G401 (cell line): ENCODE data around the gene CD59. TPM values are rescaled to one million over a fixed set of nuclear protein-coding genes. Genes with fewer than 3 reads are reported as not detected.
"Not testable (repeated sequence)": the region's sequence is repeated elsewhere in the genome, so short reads cannot be mapped to it uniquely, and the experiment has no call there.

Experiments
- DNase-seq: peaks from one replicate; pipeline ENCODE4 v3.0.0-alpha.2; 2015; ENCODE audit warnings: low spot score
- in situ Hi-C: cut with HindIII; loops from 2 replicates; pipeline ENCODE4 v1.10.0; 2016; ENCODE audit warnings: low sequenced_read_pairs, mixed read lengths
- total RNA-seq: library from RNA; depleted of rRNA; stranded (reverse); fragments of >200 nt; shearing (Covaris generic); gene quantifications from 2 replicates; pipeline ENCODE4 v1.2.3, GENCODE V29; 2014

CD59 gene
- total RNA-seq, 1 experiment from 2014 or later = 76.4 TPM

DNA sequence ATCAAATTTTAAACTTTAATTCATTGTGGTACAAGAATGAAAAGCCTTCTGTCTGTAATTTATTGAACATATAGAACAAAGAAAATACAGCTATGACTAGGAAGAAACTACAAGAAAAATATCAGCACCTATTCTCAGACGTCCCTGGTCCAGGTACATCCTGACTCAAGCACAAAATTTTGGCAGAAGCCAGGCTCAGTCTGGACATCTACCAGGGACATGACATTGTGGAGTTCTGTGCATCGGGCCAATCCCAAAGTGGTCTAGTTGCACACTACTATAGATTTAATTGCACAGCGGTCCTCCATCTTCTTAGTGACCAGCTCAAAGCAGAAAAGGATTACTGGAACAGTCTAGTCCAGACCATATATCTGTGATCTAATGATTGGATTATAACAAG, 15.7 kb upstream of the CD59 start:
- peak; percentile 57 for DNase-seq
- in situ Hi-C loops = no loop called here

DNA sequence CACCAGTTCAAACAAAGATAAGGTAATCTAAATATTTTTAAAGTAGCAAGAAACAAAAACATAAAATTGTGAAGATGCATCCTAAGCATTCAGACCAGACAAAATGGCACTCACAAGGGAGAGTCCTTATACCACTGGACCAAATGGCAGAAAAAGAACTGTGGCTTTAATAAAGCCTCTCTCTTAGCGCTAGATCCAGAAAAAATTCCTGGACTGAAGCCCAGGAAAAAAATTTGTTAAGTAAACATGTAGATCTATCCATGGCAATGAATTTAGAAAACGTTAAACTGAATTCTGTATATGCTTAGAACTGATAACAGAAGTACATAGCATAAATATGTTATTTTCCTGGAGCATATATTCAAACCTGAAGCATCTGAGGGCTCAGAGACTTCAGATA, 11.8 kb upstream of the CD59 start:
- DNase-seq = no peak
- in situ Hi-C loops = no loop called here

- in situ Hi-C loops = no loop called here
- DNase-seq = no peak
Observed at GRCh38 chr11:33743291-33743690, 7.1 kb upstream of the CD59 start.

DNA sequence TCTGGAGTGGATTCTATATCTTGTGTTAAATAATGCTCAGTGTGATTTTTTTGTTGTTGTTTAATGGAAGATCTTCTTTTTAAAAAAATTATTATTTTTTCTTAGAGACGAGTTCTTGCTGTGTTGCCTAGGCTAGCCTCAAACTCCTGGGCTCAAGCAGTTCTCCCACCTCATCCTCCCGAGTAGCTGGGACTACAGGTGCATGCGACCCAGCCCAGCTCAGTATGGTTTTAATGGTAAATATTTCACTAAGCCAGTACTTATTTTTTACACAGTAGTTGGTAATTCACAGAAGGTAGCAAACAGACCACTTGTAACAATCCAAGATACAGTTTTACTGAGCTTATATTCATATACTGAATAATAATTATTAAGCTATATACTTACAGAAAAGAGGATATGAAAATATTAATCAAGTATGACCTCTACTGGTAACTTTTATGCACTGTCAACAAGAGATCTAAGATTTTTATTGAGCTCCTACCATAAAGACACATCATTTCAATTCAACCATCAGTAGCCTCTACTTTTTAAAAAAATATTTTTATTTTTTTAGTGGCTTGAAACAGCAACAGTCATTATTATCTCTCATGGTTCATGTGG, 6.1 kb upstream of the CD59 start:
- DNase-seq = peak; percentile 43

GRCh38 chr11:33741806-33742205, 5.6 kb upstream of the CD59 start:
- in situ Hi-C loops = no loop called here
- no peak for DNase-seq

More for the DNA sequence above, 6.1 kb upstream of the CD59 start:
- in situ Hi-C loops = no loop called here

GRCh38 chr11:33737362-33737821, 1.2 kb upstream of the CD59 start:
- no peak for DNase-seq
- in situ Hi-C loops = no loop called here

DNA sequence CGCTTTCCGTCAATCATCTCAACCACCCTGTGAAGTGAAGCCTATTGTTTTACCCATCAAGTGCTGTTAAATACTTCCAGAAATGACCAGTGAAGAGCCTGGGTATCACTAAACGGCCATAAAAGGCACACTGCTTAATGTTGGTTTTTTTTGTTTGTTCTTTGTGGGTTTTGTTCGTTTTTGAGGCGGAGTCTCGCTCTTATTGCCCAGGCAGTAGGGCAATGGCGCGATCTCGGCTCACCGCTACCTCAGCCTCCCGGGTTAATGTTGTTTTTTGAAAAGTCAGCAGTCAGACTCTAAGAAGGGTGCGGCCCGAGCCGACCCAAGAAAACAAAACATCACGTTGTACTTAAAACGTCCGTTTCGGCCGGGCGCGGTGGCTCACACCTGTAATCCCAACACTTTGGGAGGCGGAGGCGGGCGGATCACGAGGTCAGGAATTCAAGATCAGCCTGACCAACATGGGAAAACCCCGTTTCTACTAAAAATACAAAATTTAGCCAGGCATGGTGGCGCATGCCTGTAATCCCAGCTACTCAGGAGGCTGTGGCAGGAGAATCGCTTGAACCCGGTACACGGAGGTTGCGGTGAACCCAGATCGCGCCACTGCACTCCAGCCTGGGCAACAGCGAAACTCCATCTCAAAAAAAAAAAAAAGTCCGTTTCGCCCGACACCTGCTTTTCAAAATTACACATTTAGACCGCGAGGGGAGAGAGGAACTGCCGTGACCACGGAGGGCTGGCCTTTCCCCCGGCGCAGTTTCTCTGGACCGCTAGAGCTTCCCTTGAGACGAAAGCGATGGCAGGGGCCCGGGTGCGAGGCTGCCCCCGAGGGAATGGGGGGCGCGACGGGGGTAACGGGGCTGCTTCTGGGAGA, 714 bp downstream of the CD59 start:
- peak; percentile 54 for DNase-seq
- in situ Hi-C loops = no loop called here

- in situ Hi-C loops = no loop called here
- peak; percentile 81 for DNase-seq
Observed at GRCh38 chr11:33734441-33735270, 1.6 kb downstream of the CD59 start.

DNA sequence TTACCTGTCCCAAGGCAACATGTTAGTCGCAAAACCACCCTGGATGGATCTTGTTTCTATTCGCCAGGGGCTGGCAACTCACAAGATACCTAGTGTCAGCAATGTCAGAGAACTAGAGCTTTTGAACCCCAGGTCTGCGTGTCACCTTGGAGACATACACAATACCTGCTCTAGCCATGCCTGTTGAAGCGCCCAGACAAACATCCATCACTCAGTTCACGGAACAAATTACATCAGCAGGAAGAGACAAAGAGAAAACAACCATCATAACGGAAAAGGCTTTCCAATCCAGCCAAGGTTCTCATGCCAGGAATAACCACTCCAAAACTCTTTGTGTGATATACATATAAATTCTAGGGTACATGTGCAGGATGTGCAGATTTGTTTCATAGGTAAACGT, 2.2 kb downstream of the CD59 start:
- peak; percentile 35 for DNase-seq
- in situ Hi-C loops = no loop called here

DNA sequence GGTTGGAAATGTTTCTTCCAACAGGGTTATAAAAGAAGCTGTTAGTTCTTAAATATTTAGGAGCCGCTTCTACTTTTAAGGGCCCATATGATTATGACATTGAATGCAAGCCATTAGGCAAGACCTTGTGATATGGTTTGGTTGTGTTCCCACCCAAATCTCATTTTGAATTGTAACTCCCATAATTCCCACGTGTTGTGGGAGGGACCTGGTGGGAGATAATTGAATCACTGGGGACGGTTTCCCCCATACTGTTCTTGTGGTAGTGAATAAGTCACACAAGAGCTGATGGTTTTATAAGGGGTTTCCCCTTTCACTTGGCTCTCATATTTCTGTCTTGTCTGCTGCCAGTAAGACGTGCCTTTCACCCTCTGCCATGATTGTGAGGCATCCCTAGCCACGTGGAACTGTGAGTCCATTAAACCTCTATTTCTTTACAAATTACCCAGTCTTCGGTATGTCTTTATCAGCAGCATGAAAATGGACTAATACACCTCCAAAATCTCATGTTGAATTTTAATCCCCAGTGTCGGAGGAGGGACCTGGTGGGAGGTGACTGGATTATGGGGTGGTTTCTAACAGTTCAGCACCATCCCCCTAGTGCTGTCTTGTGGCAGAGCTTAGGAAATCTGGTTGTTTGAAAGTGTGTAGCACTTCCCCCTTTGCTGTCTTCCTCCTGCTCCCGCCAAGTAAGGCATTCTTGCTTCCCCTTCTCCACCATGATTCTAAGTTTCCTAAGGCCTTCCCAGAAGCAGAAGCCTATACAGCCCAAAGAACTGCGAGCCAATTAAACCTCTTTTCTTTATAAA, 4.3 kb downstream of the CD59 start:
- no peak for DNase-seq
- in situ Hi-C loops = no loop called here

DNA sequence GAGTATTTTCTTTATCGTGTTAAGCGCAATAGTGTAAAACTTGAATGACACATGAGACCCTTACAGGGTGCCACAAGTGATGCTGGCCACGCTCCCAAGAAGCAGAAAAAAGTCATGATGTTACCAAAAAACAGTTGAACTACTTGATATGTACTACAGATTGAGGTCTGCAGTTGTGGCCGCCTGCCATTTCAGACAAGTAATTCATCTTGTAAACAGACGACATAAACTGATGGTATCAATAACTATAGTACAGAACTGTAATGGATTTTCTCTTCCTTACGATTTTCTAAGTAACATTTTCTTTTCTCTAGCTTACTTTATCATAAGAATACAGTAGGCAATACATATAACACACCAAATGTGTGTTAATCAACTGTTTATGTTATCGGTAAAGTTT, 5.5 kb downstream of the CD59 start:
- DNase-seq = no peak
- in situ Hi-C loops = no loop called here

DNA sequence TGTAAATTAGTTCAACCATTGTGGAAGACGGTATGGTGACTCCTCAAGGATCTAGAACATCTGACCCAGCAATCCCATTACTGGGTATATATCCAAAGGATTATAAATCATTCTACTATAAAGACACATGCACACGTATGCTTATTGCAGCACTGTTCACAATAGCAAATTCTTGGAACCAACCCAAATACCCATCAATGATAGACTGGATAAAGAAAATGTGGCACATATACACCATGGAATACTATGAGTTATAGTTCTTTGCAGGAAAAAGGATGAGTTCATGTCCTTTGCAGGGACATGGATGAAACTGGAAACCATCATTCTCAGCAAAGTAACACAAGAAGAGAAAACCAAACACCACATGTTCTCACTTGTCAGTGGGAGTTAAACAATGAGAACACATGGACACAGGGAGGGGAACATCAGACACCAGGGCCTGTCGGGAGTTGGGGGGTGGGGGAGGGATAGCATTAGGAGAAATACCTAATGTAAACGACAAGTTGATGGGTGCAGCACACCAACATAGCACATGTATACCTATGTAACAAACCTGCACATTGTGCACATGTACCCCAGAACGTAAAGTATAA, 7.1 kb downstream of the CD59 start:
- in situ Hi-C loops, DNase-seq: not testable (repeated sequence)

- DNase-seq, in situ Hi-C loops: not testable (repeated sequence)
Observed at GRCh38 chr11:33727539-33727938, 8.7 kb downstream of the CD59 start.

DNA sequence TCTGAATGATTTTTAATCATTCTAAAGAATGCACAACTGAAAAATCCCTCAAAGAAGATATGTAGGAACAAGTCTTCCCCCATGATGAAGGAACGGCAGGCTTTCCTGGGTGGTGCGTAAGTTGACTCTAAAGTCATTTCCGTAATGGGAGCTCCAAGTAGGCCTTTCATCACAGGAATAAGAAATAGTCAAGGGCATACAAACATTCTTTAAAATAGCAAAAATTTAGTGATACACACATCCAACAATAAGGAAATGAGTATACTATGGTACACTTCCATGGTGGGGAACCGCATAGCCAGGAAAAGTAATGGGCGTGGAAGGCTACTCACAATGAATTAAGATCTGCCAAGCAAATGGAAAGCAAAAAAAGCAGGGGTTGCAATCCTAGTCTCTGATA, 10.7 kb downstream of the CD59 start:
- no peak for DNase-seq
- in situ Hi-C loops = no loop called here

DNA sequence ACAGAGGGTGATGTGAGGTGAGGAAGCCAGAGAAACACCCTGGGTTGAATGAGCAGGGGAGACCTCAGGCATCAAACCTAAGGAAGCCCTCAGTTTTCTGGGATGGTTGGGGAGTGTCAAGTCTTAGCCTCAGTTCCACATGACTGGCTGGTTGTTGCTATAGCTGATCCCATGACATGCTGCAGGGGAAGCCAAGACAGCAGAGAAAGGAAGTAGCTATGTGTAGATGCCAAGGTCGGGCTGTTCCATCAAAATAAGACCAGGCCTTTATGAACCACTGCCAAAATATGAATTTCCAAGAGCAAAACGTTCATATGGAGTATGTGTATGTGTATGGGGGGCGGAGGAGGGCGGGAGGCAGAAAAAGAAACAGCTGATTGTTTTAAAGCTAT, 11.6 kb downstream of the CD59 start:
- in situ Hi-C loops = no loop called here
- peak; percentile 55 for DNase-seq

GRCh38 chr11:33723238-33723881, 12.9 kb downstream of the CD59 start:
- in situ Hi-C loops = no loop called here

DNA sequence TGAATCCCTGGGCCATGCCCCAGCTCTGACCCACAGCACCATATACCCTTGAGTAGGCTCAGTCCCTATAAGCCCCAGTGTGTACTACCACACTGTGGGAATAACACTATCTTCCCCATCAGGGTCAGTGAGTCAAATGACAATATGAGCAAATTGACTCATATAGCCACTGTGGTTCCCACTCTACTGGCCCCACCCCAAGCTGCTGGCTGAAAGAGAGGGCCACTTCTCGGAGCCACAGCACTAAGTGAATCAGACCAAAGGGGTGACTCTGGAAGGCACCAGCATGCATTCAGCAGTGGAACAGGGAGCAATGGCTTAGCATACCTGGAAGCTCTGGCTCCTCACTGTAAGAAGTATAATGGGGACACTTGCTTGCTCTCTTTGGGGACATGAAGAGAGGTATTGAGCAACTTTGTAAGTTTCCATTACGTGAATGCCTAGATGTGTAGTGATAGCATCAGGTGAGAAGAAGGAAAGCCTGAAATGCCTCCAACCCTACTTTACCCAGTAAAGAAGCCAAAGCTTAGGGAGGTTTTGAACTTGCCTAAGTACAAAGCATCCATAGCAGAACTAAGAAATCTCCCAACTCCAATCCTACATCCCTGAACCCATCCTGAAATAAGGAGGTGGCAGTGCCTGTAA, 13.5 kb downstream of the CD59 start:
- DNase-seq = no peak
- in situ Hi-C loops = no loop called here

More at GRCh38 chr11:33723238-33723881, 12.9 kb downstream of the CD59 start:
- DNase-seq = no peak

- in situ Hi-C loops = no loop called here
- no peak for DNase-seq
Observed at GRCh38 chr11:33721984-33722383, 14.2 kb downstream of the CD59 start.
